ENCODE results near the gene C1QL4.
"Not testable (repeated sequence)": the region's sequence is repeated elsewhere in the genome, so short reads cannot be mapped to it uniquely, and the experiment has no call there.

C1QL4 gene

DNA sequence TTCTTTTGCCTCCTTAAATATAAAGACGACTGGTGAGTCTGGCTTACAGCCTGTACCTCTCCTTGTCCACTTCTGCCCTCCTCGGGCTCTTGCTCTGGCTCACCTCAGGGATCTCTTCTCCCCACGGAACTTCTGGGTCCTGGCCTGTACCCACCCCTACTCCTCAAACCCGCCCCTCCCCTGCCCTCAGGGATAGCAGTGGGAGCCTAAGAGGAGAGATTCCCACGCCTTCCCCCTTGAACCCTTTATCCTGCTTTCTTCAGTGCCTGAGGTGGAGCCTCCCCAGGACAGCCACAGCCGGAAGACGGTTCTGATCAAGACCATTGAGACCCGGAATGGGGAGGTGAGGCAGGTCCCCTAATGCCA lies 39.3 kb downstream of the C1QL4 start:
- no peak for DNase-seq

DNA sequence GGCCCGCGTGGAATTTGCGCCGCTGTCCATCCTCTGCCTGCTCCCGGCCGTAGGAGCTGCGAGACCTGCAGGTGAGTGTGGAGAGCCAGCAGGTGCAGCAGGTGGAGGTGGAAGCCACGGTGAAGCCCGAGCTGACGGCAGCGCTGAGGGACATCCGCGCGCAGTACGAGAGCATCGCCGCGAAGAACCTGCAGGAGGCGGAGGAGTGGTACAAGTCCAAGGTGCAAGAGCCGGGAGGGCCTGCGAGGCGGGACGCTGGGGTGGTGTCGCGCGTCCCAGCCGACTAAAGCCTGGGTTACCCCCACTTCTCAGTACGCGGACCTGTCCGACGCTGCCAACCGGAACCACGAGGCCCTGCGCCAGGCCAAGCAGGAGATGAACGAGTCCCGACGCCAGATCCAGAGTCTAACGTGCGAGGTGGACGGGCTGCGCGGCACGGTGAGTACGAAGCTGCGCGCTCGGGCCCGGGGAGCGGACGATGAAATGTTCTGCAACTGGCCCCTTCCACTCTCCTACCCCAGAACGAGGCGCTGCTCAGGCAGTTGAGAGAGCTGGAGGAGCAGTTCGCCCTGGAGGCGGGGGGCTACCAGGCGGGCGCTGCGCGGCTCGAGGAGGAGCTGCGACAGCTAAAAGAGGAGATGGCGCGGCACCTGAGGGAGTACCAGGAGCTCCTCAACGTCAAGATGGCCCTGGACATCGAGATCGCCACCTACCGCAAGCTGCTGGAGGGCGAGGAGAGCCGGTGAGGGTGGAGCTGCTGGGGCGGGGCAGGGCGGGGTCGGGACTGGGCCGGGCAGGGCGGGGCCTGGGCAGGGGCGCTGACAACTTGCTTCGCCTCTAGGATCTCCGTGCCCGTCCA lies 39.9 kb downstream of the C1QL4 start:
- no peak for DNase-seq

DNA sequence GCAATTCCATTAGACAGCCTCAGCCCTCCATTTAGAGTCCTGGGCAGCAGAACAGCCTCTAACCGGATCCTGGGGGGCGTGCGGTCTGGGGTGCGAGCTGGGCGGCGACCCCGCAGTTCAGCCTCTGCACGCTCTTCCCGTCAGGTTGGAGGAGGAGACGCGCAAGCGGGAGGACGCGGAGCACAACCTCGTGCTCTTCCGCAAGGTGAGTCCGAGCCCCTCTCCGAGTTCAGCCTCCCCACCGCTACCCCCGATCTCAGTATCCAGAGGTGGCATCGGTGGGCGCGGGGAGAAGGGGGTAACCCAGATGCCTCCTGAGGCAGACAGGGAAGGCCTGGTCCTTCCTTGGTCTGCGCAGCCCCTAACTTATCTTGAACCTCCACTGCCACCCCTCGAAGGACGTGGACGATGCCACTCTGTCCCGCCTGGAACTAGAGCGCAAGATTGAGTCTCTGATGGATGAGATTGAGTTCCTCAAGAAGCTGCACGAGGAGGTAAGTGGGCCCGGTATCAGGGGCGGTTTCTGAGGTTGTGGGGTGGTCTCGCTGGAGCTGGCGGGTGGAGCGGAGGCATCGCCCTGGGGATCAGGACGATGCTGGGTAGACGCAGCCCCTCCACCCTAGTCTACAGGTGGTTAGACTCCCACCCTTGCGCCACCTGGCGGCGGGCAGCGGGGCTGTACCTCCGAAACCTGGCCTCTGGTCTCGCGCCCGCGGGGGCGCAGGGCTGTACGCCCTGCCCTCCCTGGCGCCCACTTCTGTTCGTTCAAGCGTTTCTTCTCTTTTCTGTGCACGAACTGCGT lies 40.8 kb downstream of the C1QL4 start:
- DNase-seq, result peak; percentile 51

DNA sequence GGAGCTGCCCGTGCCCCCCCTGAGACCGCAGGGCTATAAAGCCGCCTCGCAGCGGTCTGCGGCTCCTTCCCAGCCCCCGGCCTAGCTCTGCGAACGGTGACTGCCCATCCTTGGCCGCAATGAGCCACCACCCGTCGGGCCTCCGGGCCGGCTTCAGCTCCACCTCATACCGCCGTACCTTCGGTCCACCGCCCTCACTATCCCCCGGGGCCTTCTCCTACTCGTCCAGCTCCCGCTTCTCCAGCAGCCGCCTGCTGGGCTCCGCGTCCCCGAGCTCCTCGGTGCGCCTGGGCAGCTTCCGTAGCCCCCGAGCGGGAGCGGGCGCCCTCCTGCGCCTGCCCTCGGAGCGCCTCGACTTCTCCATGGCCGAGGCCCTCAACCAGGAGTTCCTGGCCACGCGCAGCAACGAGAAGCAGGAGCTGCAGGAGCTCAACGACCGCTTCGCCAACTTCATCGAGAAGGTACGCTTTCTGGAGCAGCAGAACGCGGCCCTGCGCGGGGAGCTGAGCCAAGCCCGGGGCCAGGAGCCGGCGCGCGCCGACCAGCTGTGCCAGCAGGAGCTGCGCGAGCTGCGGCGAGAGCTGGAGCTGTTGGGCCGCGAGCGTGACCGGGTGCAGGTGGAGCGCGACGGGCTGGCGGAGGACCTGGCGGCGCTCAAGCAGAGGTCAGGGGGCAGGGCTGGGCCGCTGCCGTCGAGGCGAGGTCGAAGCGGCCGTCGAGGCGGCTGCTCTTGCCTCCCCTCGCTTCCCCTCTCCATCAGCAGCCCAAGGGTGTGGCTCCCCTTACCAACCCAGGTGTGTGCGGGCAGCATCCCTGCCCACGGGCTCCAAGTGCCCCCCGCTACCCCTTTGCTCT lies 41.7 kb downstream of the C1QL4 start, which contains the start of gene PRPH:
Gene PRPH, plus strand, starts transcription at position 66 of the 855 bp plus-strand sequence. Its CDS starts 54 bp downstream, at position 120.
- DNase-seq, result no peak

DNA sequence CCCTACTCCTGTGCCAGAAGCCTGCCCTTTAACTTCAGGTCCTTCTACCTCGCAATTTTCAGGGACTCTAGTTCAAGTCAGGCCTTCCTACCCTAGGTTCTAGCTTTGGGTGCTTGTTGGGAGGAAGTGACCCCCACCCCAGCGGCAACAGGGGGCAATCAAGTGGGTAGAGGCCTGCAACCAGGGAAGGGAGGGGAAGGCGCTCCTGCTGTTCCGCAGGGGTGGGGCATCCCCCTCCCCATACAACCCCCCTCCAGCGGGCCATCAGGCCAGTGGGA lies 42.2 kb downstream of the C1QL4 start:
- no peak for DNase-seq

DNA sequence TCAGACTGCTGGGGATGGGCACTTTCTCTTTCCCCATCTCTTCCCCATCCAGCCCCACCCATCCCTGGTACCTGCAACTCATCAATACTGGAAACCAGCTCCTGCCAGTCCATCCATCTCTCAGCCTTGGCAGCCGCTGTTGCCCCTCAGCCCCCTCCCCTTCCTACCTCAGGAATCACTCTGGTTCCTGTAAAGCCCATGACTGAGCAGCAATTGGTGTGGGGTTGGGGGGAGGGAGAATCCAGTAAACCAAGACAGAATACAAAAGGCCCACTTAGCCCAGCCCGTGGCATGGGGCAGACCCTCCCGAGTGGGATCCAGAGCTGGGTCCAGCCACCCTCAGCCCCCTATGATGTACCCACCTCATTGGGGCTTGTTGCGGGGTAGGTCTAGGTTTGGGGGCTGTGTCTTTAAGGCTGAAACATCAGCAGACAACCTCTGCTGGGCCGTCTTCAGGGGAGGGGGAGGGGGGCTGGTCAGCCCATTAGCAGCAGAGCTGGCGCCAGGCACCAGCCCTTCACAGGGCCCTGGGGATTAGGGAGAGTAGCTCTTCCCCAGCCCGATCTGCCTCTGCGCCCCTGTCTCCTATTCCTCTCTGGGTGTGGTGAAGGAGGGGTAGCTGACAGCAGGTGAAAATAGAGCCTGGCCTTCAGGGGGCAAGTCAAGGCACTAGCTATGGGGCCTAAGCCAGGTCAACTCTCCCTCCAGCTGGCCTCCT lies 42.7 kb downstream of the C1QL4 start:
- no peak for DNase-seq

DNA sequence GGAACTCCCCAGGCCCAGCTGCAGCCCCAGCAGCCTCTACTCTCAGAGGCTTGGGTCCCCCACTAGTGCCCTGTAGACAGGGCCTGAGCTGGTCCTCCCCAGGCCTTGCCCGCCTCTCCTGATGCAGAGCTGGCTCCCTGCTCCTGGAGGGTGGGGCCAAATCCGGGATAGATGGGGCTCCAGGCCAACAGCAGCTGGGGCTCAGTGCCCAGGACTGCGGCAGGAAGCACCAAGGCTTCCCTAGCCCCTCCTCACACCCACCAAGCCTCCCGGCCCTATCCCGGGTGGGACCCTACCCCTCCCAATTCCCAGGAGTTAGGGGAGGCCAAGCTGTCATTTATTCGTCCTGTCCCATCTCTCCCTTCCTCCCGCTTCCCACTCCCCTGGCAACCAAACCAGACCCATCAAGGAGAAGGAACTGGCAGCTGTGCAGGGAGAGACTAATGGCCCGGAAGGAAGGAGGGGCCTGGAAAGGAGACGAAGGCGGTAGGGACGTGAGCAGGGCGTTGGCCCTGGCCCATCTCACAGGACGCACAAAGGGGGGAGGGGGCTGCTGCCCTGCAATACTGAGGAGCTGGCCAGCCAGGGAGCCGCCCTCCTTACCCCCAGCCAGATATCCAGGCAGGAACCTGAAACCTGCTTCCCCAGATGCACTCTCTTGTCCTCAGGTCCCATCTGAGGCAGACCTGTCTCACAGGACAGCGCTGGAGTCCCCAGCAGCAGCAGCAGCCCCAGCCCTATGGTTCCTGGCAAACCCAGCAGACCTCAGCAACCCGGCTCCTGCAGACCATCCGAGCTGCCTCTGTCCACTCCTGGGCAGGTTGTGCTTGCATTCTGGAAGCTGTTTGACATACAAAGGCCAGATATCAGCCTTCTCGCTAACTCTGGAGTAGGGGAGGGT lies 43.7 kb downstream of the C1QL4 start:
- DNase-seq, result no peak

DNA sequence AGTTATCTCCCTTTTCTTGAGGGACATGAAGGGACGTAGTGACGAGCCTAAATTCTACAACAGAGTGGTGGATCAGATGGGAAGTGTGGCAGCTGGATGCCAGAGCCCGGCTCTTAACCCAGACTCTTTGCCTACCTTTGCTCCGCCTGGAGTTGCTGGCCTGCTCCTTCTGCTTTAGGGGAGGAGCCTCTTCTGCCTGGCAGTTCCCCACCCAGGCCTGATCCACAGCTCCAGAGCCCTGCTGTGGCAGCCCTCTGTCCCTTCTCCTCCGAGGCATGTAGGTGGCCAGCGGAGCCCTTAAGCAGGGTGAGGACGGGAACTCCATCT lies 44.3 kb downstream of the C1QL4 start:
- DNase-seq, result no peak

DNA sequence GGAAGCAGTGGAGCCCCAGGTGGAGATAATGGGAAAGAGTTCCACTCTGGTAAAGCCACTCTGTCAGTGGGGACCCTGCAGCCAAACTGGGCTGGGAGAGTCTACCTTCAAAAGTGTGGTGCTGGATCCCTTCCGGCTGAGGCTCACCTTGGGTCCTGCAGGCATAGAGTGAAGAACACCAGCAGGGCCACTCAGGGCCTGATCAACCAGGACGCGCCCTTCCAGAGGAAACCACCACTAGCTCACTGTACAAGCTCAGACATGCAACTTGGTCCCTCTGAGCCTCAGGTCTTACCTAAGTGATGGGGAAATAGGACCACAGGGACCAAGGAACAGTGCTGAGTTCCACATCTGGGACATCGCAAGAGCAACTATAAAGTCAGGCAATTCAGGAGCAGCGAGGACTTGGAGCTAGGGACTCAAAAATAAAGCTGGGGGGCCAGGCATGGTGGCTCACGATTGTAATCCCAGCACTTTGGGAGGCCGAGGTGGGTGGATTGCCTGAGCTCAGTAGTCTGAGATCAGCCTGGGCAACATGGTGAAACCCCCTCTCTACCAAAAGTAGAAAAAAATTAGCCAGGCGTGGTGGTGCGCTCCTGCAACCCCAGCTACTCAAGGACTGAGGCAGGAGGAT lies 47.9 kb downstream of the C1QL4 start:
- DNase-seq, result no peak

DNA sequence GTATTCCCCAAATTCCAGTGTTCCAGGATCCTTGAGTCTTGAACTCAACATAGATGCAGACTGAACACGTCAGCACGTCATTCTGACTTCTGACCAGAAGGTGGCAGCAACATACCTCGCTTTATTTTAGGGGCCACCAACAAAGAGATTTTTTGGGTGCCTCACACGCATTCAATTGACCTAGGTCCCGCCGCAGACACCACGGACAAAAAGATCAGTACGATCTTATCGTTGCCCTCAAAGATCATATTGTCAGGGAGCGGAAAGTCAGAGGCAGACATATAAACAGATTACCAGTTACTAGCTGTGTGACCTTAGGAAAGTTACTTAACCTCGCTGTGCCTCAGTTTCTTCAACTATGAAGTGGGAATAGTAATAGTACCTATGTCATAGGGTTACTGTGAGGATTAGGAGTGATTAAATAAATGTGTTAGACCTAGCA lies 48.6 kb downstream of the C1QL4 start:
- DNase-seq, result peak; percentile 63

DNA sequence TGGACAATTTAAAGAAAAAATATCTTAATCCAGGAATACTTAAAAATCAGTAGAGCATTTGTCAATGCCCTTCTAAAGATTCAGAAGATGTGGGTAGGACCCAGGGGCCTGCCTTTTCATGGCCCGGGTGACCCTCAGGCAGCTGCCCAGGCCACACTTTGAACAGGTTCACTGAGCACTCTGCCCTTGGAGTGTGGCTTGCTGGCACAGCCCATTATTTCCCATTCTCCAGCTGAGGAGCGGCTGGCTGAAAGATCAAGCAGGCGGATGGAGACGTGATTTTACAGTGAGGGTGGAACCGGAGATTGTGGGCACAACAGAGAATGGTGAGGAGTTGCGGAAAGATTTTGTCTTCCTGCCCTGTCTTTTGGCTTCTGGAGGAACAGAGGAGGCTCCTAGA lies 49.1 kb downstream of the C1QL4 start:
- no peak for DNase-seq

DNA sequence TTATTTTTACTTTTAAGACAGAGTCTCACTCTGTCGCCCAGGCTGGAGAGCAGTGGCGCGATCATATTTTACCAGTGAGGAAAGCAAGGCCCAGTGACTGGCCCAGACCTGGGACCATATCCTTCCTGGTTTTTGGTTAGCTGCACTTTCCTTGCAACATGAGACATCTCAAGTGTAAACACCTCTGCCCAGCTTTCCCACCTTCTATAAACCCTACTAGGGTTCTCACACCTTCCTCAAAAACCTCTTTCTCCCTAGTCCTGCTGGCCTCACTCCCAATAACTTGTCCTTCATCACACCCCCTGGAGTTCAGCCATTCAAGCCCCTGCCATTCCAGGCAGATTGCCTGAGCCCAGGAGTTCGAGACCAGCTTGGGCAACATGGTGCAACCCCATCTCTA lies 52.3 kb downstream of the C1QL4 start:
- DNase-seq, result no peak

DNA sequence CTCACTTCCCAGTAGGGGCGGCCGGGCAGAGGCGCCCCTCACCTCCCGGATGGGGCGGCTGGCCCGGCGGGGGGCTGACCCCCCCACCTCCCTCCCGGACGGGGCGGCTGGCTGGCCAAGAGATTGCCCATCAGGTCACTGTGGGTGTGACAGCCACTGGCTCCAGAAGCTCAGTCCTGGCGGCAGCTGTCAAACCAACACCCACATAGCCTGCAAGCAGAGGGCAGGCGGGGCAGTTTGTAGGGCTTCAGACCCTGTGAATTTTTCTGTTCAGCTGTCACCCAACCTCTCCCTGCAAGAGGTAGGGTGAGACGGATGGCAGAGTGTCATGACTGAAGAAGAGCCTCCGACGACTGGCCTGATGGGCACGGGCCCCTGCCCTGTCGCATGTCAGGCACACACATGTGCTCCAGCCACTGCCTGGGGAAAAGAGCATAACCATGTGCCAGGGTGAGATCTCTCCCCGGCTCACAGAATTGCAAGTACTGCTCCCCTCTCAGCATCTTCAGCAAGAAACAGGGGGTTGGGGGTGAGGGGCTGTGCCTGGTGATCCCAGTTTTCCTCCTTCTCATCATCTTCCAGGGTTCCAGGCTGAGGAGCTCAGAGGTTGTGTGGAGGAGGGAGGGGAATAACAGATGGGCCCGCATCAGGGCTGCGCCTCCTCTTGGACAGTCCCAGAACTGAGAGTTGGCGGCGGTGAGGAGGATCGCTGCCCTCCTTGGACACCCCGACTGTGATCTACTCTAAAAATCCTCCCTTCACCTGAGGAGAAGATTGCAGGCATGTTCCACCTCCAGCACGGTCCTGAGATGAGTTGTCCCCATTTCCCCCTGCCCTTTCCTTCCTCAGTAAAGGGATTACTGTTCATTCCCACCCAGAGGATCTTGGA lies 53.2 kb downstream of the C1QL4 start:
- no peak for DNase-seq

DNA sequence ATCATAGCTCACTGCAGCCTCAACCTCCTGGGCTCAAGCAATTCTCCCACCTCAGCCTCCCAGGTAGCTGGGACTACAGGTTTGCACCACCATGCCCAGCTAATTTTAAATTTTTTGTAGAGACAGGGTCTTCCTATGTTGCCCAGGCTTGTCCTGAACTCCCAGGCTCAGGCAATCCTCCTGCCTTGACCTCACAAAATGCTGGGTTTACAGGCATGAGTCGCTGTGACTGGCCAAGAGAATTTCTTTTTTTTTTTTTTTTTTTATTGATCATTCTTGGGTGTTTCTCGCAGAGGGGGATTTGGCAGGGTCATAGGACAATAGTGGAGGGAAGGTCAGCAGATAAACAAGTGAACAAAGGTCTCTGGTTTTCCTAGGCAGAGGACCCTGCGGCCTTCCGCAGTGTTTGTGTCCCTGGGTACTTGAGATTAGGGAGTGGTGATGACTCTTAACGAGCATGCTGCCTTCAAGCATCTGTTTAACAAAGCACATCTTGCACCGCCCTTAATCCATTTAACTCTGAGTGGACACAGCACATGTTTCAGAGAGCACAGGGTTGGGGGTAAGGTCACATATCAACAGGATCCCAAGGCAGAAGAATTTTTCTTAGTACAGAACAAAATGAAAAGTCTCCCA lies 54.1 kb downstream of the C1QL4 start:
- not testable (repeated sequence) for DNase-seq

Measured in CD4-positive, alpha-beta T cell treated with Interferon gamma for 1 hour (primary cell).